CD4-positive, alpha-beta T cell treated with Interleukin-6 for 4 hours (primary cell): ENCODE data around the gene IRF2.

ENCODE experiments used
- DNase-seq: peaks from one replicate; pipeline ENCODE4 v3.0.0-alpha.2; 2020; ENCODE audit warnings: mixed read lengths

The IRF2 gene

GRCh38 chr4:184473499-184474262 lies 669 bp downstream of the IRF2 start:
- peak; percentile 67 for DNase-seq

- DNase-seq = peak; percentile 51
Measured at GRCh38 chr4:184472614-184473498, 1.5 kb downstream of the IRF2 start.

GRCh38 chr4:184471881-184472613 lies 2.3 kb downstream of the IRF2 start:
- peak; percentile 25 for DNase-seq

GRCh38 chr4:184470785-184471110 lies 3.6 kb downstream of the IRF2 start:
- DNase-seq = no peak

GRCh38 chr4:184466634-184467033 lies 7.7 kb downstream of the IRF2 start:
- DNase-seq = no peak

GRCh38 chr4:184464759-184465454 lies 9.4 kb downstream of the IRF2 start:
- DNase-seq = no peak

- DNase-seq = no peak
Measured at GRCh38 chr4:184463856-184464255, 10.5 kb downstream of the IRF2 start.

- DNase-seq = no peak
Measured at GRCh38 chr4:184463158-184463557, 11.2 kb downstream of the IRF2 start.

GRCh38 chr4:184462724-184463123 lies 11.6 kb downstream of the IRF2 start:
- no peak for DNase-seq

GRCh38 chr4:184461711-184462441 lies 12.5 kb downstream of the IRF2 start:
- no peak for DNase-seq

- DNase-seq = no peak
Measured at GRCh38 chr4:184460499-184461285, 13.7 kb downstream of the IRF2 start.

- DNase-seq = no peak
Measured at GRCh38 chr4:184459413-184459812, 14.9 kb downstream of the IRF2 start.

- DNase-seq = no peak
Measured at GRCh38 chr4:184457535-184458249, 16.7 kb downstream of the IRF2 start.

GRCh38 chr4:184456337-184456736 lies 18.0 kb downstream of the IRF2 start:
- no peak for DNase-seq

GRCh38 chr4:184455299-184455698 lies 19.1 kb downstream of the IRF2 start:
- DNase-seq = no peak

- DNase-seq = peak; percentile 60
Measured at GRCh38 chr4:184453365-184454160, 20.8 kb downstream of the IRF2 start.

GRCh38 chr4:184452740-184453139 lies 21.6 kb downstream of the IRF2 start:
- no peak for DNase-seq

- no peak for DNase-seq
Measured at GRCh38 chr4:184451726-184452125, 22.6 kb downstream of the IRF2 start.

- DNase-seq = no peak
Measured at GRCh38 chr4:184450743-184451535, 23.4 kb downstream of the IRF2 start.
